Keratinocyte (primary cell): Measurements from ENCODE around the gene PKD2.

Experiments used
- CTCF ChIP-seq, 3 experiments: IDR thresholded peaks in 1 of 3; conservative IDR thresholded peaks in 1 of 3; optimal IDR thresholded peaks in 1 of 3; 2 replicates in 2 of 3; 3 replicates in 1 of 3; pipeline versions ENCODE3 to v1.5.1; 2011; ENCODE audit warnings: low read length in 3 of 3, mild to moderate bottlenecking in 3 of 3, moderate library complexity in 2 of 3, control low read depth in 1 of 3, inconsistent platforms in 1 of 3; ENCODE audit not compliant: insufficient read depth in 2 of 3; ENCODE audit errors: extremely low read depth in 1 of 3
- EZH2 ChIP-seq: IDR thresholded peaks from one replicate; pipeline ENCODE4 v1.6.1; 2012; ENCODE audit warnings: inconsistent platforms, mild to moderate bottlenecking, low read length, moderate library complexity

GRCh38 chr4:88027611-88028608 lies 20.5 kb downstream of the PKD2 start:
- TF ChIP-seq CTCF (optimal IDR thresholded peaks at IDR 0.05 in 1 of 3, IDR thresholded peaks at IDR 0.05 in 1 of 3, conservative IDR thresholded peaks at IDR 0.05 in 1 of 3; ENCODE audit: extremely low read depth in 1 of 3, insufficient read depth in 2 of 3, low read length in 3 of 3) (no peak), EZH2 (no peak)
